Endothelial cell of umbilical vein (primary cell): Measurements from ENCODE around the gene LMBR1L. TPM values are rescaled to one million over a fixed set of nuclear protein-coding genes. Genes with fewer than 3 reads are reported as not detected.

Experiments
- BruUV-seq: library from RNA; stranded (reverse); fragments of 400-500 nt; replicated peaks from 2 replicates; lab custom pipeline; 2021; lab: Mats Ljungman, UMichigan
- CTCF ChIA-PET: fragments of 300-600, 350-600 bp; sonication (Branson Sonifier 250); formaldehyde crosslinking; loops from one replicate; lab custom pipeline; 2021; ENCODE audit warnings: antibody characterized with exemption, inconsistent platforms; lab: Charles Lee
- POLR2A ChIA-PET: fragments of 300-600, 350-600 bp; sonication (Branson Sonifier 250); formaldehyde crosslinking; loops from one replicate; lab custom pipeline; 2021; ENCODE audit warnings: antibody characterized with exemption, inconsistent platforms; lab: Charles Lee
- DNase-seq: peaks from one replicate; pipeline ENCODE4 v3.0.0-alpha.2; 2011; ENCODE audit warnings: low read depth, low spot score
- FAIRE-seq: peaks from 2 replicates; lab custom pipeline; 2011; peaks lifted over from hg19 to GRCh38; lab: Jason Lieb, UNC
- H2AFZ ChIP-seq: 2 replicates; pipeline ENCODE4 v1.6.0; 2012; ENCODE audit warnings: low read depth, low read length, control low read depth, inconsistent platforms
- H3K27ac ChIP-seq: 2 replicates; pipeline ENCODE4 v1.5.1; 2011; ENCODE audit warnings: low read depth, mild to moderate bottlenecking, control low read depth, low read length, moderate library complexity; ENCODE audit not compliant: insufficient read depth
- H3K27me3 ChIP-seq, 2 experiments: 2 replicates each; pipeline versions ENCODE4 v1.6.0 to v1.6.1; 2011; ENCODE audit warnings: low read length in 2 of 2, mixed read lengths in 1 of 2; ENCODE audit not compliant: control insufficient read depth in 2 of 2, insufficient read depth in 2 of 2
- H3K36me3 ChIP-seq, 2 experiments: 2 replicates in 1 of 2; 3 replicates in 1 of 2; pipeline ENCODE4 v1.5.1; 2011; ENCODE audit warnings: low read length in 2 of 2, mild to moderate bottlenecking in 1 of 2, moderate library complexity in 1 of 2; ENCODE audit not compliant: control insufficient read depth in 2 of 2, insufficient read depth in 2 of 2; ENCODE audit errors: extremely low read depth in 1 of 2
- H3K4me1 ChIP-seq: 3 replicates; pipeline ENCODE4 v1.5.1; 2011; ENCODE audit warnings: mild to moderate bottlenecking, low read length; ENCODE audit not compliant: control insufficient read depth, insufficient read depth; ENCODE audit errors: extremely low read depth
- H3K4me2 ChIP-seq: 2 replicates; pipeline ENCODE4 v1.6.1; 2011; ENCODE audit warnings: low read length, control low read depth, mixed read lengths; ENCODE audit not compliant: insufficient read depth
- H3K4me3 ChIP-seq, 3 experiments: fragments of 200-600 bp in 1 of 3; sonication (generic), shearing (Covaris generic) in 1 of 3; replicated peaks in 1 of 3; 2 replicates each; pipeline ENCODE4 v1.5.1; 2011 to 2016; ENCODE audit warnings: control low read depth in 3 of 3, low read length in 3 of 3, mild to moderate bottlenecking in 2 of 3, inconsistent platforms in 1 of 3, low read depth in 1 of 3, moderate library complexity in 1 of 3; ENCODE audit not compliant: insufficient read depth in 1 of 3
- H3K79me2 ChIP-seq: 2 replicates; pipeline ENCODE4 v1.6.0; 2012; ENCODE audit warnings: low read length, inconsistent platforms; ENCODE audit not compliant: control insufficient read depth, insufficient read depth
- H3K9ac ChIP-seq: replicated peaks from 2 replicates; pipeline ENCODE3; 2011; ENCODE audit warnings: low read length, control low read depth; ENCODE audit not compliant: insufficient read depth; ENCODE audit errors: extremely low read depth
- H3K9me1 ChIP-seq: replicated peaks from 3 replicates; pipeline ENCODE4 v1.6.0; 2011; ENCODE audit warnings: mild to moderate bottlenecking, low read length; ENCODE audit not compliant: control insufficient read depth, insufficient read depth; ENCODE audit errors: extremely low read depth
- H3K9me3 ChIP-seq: replicated peaks from 2 replicates; pipeline ENCODE4 v1.5.1; 2012; ENCODE audit warnings: low read length, inconsistent platforms; ENCODE audit not compliant: control insufficient read depth, insufficient read depth
- H4K20me1 ChIP-seq: replicated peaks from 2 replicates; pipeline ENCODE3; 2011; ENCODE audit warnings: mild to moderate bottlenecking, low read length; ENCODE audit not compliant: control insufficient read depth, insufficient read depth; ENCODE audit errors: extremely low read depth
- CTCF ChIP-seq, 2 donors: IDR thresholded peaks; 1 replicate in 1 of 2; 2 replicates in 1 of 2; pipeline ENCODE4 v1.5.1; 2011; ENCODE audit warnings: low read length in 2 of 2, mild to moderate bottlenecking in 2 of 2, moderate library complexity in 2 of 2, control low read depth in 1 of 2, inconsistent platforms in 1 of 2, low read depth in 1 of 2; ENCODE audit not compliant: insufficient read depth in 1 of 2; ENCODE audit errors: extremely low read depth in 1 of 2
- EZH2 ChIP-seq: IDR thresholded peaks from 2 replicates; pipeline ENCODE4 v1.6.1; 2012; ENCODE audit warnings: borderline replicate concordance, low read depth, mild to moderate bottlenecking, moderate library complexity, low read length, inconsistent platforms; ENCODE audit not compliant: severe bottlenecking
- FOS ChIP-seq: IDR thresholded peaks from 2 replicates; pipeline ENCODE4 v1.6.1; 2011; ENCODE audit warnings: mild to moderate bottlenecking, low read length, moderate library complexity, borderline replicate concordance; ENCODE audit not compliant: insufficient read depth
- GATA2 ChIP-seq: IDR thresholded peaks from 2 replicates; pipeline ENCODE4 v1.7.0; 2011; ENCODE audit warnings: low read depth, mild to moderate bottlenecking, moderate library complexity, mixed read lengths, low read length; ENCODE audit not compliant: insufficient read length, insufficient read depth
- JUN ChIP-seq: IDR thresholded peaks from 2 replicates; pipeline ENCODE4 v1.6.1; 2011; ENCODE audit warnings: borderline replicate concordance, low read depth; ENCODE audit not compliant: insufficient read length, insufficient read depth
- MAX ChIP-seq: IDR thresholded peaks from 2 replicates; pipeline ENCODE4 v1.6.1; 2011; ENCODE audit not compliant: insufficient read depth, insufficient read length
- MYC ChIP-seq: IDR thresholded peaks from one replicate; pipeline ENCODE4 v1.6.1; 2011; ENCODE audit warnings: mild to moderate bottlenecking, low read depth, low read length
- POLR2A ChIP-seq: IDR thresholded peaks from 2 replicates; pipeline ENCODE4 v1.6.1; 2012; ENCODE audit warnings: low read depth, mild to moderate bottlenecking, control low read depth, low read length
- POLR2AphosphoS5 ChIP-seq: IDR thresholded peaks from 2 replicates; pipeline ENCODE4 v1.6.1; 2012; ENCODE audit warnings: low read depth, mild to moderate bottlenecking, control low read depth, low read length, moderate library complexity; ENCODE audit not compliant: insufficient read depth
- dilution Hi-C: fragments of 300-500 bp; cut with MboI; formaldehyde crosslinking; loops from one replicate; pipeline ENCODE4 v1.15.0; 2019; ENCODE audit warnings: low sequenced_read_pairs; ENCODE audit not compliant: extremely low pct_ligation_motif_present
- intact Hi-C: fragments of 100-400 bp; cut with micrococcal nuclease; formaldehyde crosslinking; loops from one replicate; pipeline ENCODE4 v1.10.0; 2022
- polyA plus RNA-seq, 4 experiments: library from polyadenylated mRNA; depleted of rRNA in 3 of 4; stranded (reverse) in 3 of 4; unstranded in 1 of 4; fragments of >200 nt; gene quantifications; 2 replicates each; pipeline versions ENCODE4 v1.2.1 to v1.2.3, GENCODE V29; 2011 to 2012; ENCODE audit warnings: missing spikeins in 1 of 4
- total RNA-seq: library from RNA; stranded (reverse); gene quantifications from 2 replicates; pipeline ENCODE4 v1.2.3, GENCODE V29; 2021

The LMBR1L gene
- total and polyA plus RNA-seq, 2 donors (not counting 3 experiments of a cell fraction or from before 2014, with no cell fraction given), result 78.3 to 106 TPM

DNA sequence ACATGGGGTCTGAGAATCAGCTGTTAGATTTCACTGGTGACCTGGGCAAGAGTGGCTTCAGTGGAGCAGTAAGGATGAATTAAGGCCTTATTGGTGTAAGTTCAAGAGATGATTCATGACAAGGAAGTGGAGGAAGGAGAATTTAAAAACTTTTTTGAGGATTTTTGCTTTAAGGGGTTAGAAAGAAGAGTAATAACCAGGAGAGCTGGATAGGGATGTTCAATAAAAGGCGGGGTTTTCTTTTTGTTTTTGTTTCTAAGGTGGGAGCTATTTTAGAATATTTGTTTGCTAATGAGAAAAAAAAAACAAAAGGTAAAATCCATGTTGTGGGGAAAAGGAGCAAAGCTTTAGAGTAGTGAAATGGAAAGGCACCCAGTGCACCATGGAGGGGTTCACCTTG is 35.8 kb upstream of the LMBR1L start:
- H3K4me1 ChIP-seq, result no peaks in the 10 kb centered on the region
- ChIA-PET CTCF (no interaction called here), POLR2A (no interaction called here)
- no peaks in the 10 kb centered on the region for H4K20me1 ChIP-seq
- intact Hi-C loops, result no loop called here
- no TSS peak for BruUV-seq
- H2AFZ ChIP-seq, result no peak overlapping the region
- no peak for TF ChIP-seq POLR2AphosphoS5
- no peak for TF ChIP-seq MAX
- no peak for TF ChIP-seq POLR2A
- TF ChIP-seq FOS, result no peak
- TF ChIP-seq GATA2, result no peak
- TF ChIP-seq JUN, result no peak
- TF ChIP-seq CTCF (IDR thresholded peaks at IDR 0.05; ENCODE audit: extremely low read depth in 1 of 2, insufficient read depth in 1 of 2, low read depth in 1 of 2, low read length in 2 of 2), result no peak
- no peak for TF ChIP-seq MYC
- no peak for TF ChIP-seq EZH2
- no peak overlapping the region for H3K9ac ChIP-seq
- no peaks in the 10 kb centered on the region for H3K9me1 ChIP-seq
- no peak overlapping the region for H3K27ac ChIP-seq
- H3K9me3 ChIP-seq, result no peaks in the 10 kb centered on the region
- DNase-seq (no peak), FAIRE-seq (no peak)
- no peaks in the 10 kb centered on the region for H3K79me2 ChIP-seq
- no peaks in the 10 kb centered on the region for H3K36me3 ChIP-seq
- no peaks in the 10 kb centered on the region for H3K27me3 ChIP-seq
- dilution Hi-C loops, result no loop called here
- H3K4me3 ChIP-seq, result no peak overlapping the region
- H3K4me2 ChIP-seq, result no peak overlapping the region
